Measurements from ENCODE around the gene AFAP1.

GRCh38 chr4:7858498-7858897 lies 81.2 kb downstream of the AFAP1 start:
- TF ChIP-seq MAX (IDR thresholded peaks at IDR 0.05) (no peak), REST (IDR thresholded peaks at IDR 0.05; ENCODE audit: low read depth) (no peak), CREB1 (IDR thresholded peaks at IDR 0.05; ENCODE audit: low read depth) (no peak), TEAD4 (IDR thresholded peaks at IDR 0.05) (no peak), EP300 (IDR thresholded peaks at IDR 0.05; ENCODE audit: borderline replicate concordance) (no peak), CEBPB (IDR thresholded peaks at IDR 0.05) (no peak), TAF1 (IDR thresholded peaks at IDR 0.05; ENCODE audit: low read depth) (no peak), NFIC (IDR thresholded peaks at IDR 0.05) (no peak), EGR1 (IDR thresholded peaks at IDR 0.05) (no peak), ZBTB7A (IDR thresholded peaks at IDR 0.05; ENCODE audit: low read depth) (no peak), TCF12 (IDR thresholded peaks at IDR 0.05; ENCODE audit: low read depth) (no peak), YY1 (IDR thresholded peaks at IDR 0.05; ENCODE audit: low read depth) (no peak)
